NB4 (cell line): ENCODE results near the gene CPED1.

ENCODE experiments used
- DNase-seq: peaks from one replicate; pipeline ENCODE4 v3.0.0; 2010; ENCODE audit warnings: low read depth
- H3K4me3 ChIP-seq: one replicate; pipeline ENCODE4 v1.5.1; 2011; ENCODE audit warnings: mild to moderate bottlenecking, low read depth, low read length, moderate library complexity
- CTCF ChIP-seq: IDR thresholded peaks from one replicate; pipeline ENCODE4 v1.5.1; 2012; ENCODE audit warnings: low read depth, low read length
- MAX ChIP-seq: IDR thresholded peaks from 2 replicates; pipeline ENCODE4 v1.6.1; 2011; ENCODE audit warnings: low read depth, low read length
- MYC ChIP-seq: IDR thresholded peaks from 2 replicates; pipeline ENCODE4 v1.6.1; 2011; ENCODE audit warnings: low read depth, low read length
- POLR2A ChIP-seq: IDR thresholded peaks from 2 replicates; pipeline ENCODE4 v1.6.1; 2011; ENCODE audit warnings: mild to moderate bottlenecking; ENCODE audit not compliant: insufficient read length; ENCODE audit errors: extremely low read depth

CPED1 gene

GRCh38 chr7:121103579-121103978 lies 115.1 kb downstream of the CPED1 start:
- H3K4me3 ChIP-seq: no peak overlapping the region
- no peak for DNase-seq
- TF ChIP-seq MAX (no peak), CTCF (no peak), POLR2A (no peak), MYC (no peak)

- no peak for DNase-seq
- no peak overlapping the region for H3K4me3 ChIP-seq
- TF ChIP-seq POLR2A (no peak), CTCF (no peak), MAX (no peak), MYC (no peak)
Measured at GRCh38 chr7:121105262-121105661, 116.8 kb downstream of the CPED1 start.

GRCh38 chr7:121107923-121108498 lies 119.5 kb downstream of the CPED1 start:
- TF ChIP-seq MAX: no peak
- TF ChIP-seq MYC: no peak
- TF ChIP-seq POLR2A: no peak
- TF ChIP-seq CTCF: peak; percentile 76
- no peak overlapping the region for H3K4me3 ChIP-seq
- DNase-seq: peak; percentile 65

- H3K4me3 ChIP-seq: no peak overlapping the region
- no peak for DNase-seq
- no peak for TF ChIP-seq MAX
- TF ChIP-seq MYC: no peak
- no peak for TF ChIP-seq POLR2A
- TF ChIP-seq CTCF: no peak
Measured at GRCh38 chr7:121109145-121109544, 120.6 kb downstream of the CPED1 start.

GRCh38 chr7:121113288-121113687 lies 124.8 kb downstream of the CPED1 start:
- TF ChIP-seq MAX (no peak), CTCF (no peak), POLR2A (no peak), MYC (no peak)
- H3K4me3 ChIP-seq: no peak overlapping the region
- no peak for DNase-seq

- no peak for DNase-seq
- no peak for TF ChIP-seq CTCF
- TF ChIP-seq MAX: no peak
- TF ChIP-seq MYC: no peak
- no peak for TF ChIP-seq POLR2A
- no peak overlapping the region for H3K4me3 ChIP-seq
Measured at GRCh38 chr7:121116396-121116795, 127.9 kb downstream of the CPED1 start.
